Endodermal cell (in vitro differentiated cells): ENCODE measurements around the gene SRRM1. TPM values are rescaled to one million over a fixed set of nuclear protein-coding genes. Genes with fewer than 3 reads are reported as not detected.
"Not testable (repeated sequence)": the region's sequence is repeated elsewhere in the genome, so short reads cannot be mapped to it uniquely, and the experiment has no call there.

Source experiments
- DNase-seq: peaks from one replicate; pipeline ENCODE4 v3.0.0-alpha.2; 2017
- H3K27ac ChIP-seq: 2 replicates; pipeline ENCODE4 v1.5.1; 2013; ENCODE audit warnings: mild to moderate bottlenecking, low read depth, low read length, moderate library complexity
- H3K27me3 ChIP-seq: 2 replicates; pipeline ENCODE4 v1.6.1; 2013; ENCODE audit warnings: mild to moderate bottlenecking, low read length, moderate library complexity; ENCODE audit not compliant: insufficient read depth, control insufficient read depth, poor library complexity, severe bottlenecking
- H3K36me3 ChIP-seq: 2 replicates; pipeline ENCODE4 v1.7.0; 2013; ENCODE audit warnings: mild to moderate bottlenecking, low read length, moderate library complexity; ENCODE audit not compliant: control insufficient read depth, insufficient read depth
- H3K4me1 ChIP-seq: one replicate; pipeline ENCODE4 v1.7.0; 2013; ENCODE audit warnings: low read length; ENCODE audit not compliant: control insufficient read depth, insufficient read depth
- H3K4me3 ChIP-seq: 2 replicates; pipeline ENCODE4 v1.5.1; 2013; ENCODE audit warnings: mild to moderate bottlenecking, low read length, moderate library complexity
- H3K9ac ChIP-seq: 2 replicates; pipeline ENCODE4 v1.6.1; 2013; ENCODE audit warnings: mild to moderate bottlenecking, low read length, moderate library complexity; ENCODE audit not compliant: poor library complexity, severe bottlenecking; ENCODE audit errors: extremely low read depth
- H3K9me3 ChIP-seq: 2 replicates; pipeline ENCODE4 v1.6.1; 2013; ENCODE audit warnings: mild to moderate bottlenecking, low read length, moderate library complexity; ENCODE audit not compliant: control insufficient read depth
- H3K27ac Mint-ChIP-seq: 2 replicates; pipeline ENCODE4 v1.8.0; 2020; ENCODE audit warnings: mixed read lengths
- H3K27me3 Mint-ChIP-seq: 2 replicates; pipeline ENCODE4 v1.8.0; 2021; ENCODE audit warnings: mild to moderate bottlenecking, mixed read lengths; ENCODE audit not compliant: insufficient read depth
- H3K36me3 Mint-ChIP-seq: 2 replicates; pipeline ENCODE4 v1.8.0; 2020; ENCODE audit warnings: low read depth, mixed read lengths
- H3K4me1 Mint-ChIP-seq: 2 replicates; pipeline ENCODE4 v1.8.0; 2020; ENCODE audit warnings: mixed read lengths
- H3K4me3 Mint-ChIP-seq: 2 replicates; pipeline ENCODE4 v1.8.0; 2020; ENCODE audit warnings: mild to moderate bottlenecking, moderate library complexity, mixed read lengths
- H3K9me3 Mint-ChIP-seq: 2 replicates; pipeline ENCODE4 v1.8.0; 2020; ENCODE audit warnings: mild to moderate bottlenecking, mixed read lengths
- CTCF ChIP-seq: fragments of 200-600 bp; sonication (generic); conservative IDR thresholded peaks from 2 replicates; pipeline ENCODE4 v1.5.0; 2021; ENCODE audit warnings: antibody characterized with exemption, mild to moderate bottlenecking
- WGBS, 2 experiments: methylation state at CpG; one replicate each; pipeline versions ENCODE4 v1.1.5 to v1.1.7; 2013; ENCODE audit warnings: missing lambda C conversion rate in 2 of 2, mixed read lengths in 1 of 2; ENCODE audit not compliant: insufficient coverage in 1 of 2, insufficient read length in 1 of 2; 5-methylcytosine and 5-hydroxymethylcytosine counted together
- total RNA-seq, 2 donors: library from RNA; stranded (reverse); fragmentation: NEBNext Ultra II Directional in 1 of 2; extraction: Animal tissue kit (Norgen Biotek cat#: 25700) in 1 of 2; gene quantifications; 2 replicates in 1 of 2; 3 replicates in 1 of 2; pipeline ENCODE4 v1.2.1, GENCODE V29; 2021

SRRM1 gene
- total RNA-seq, 2 donors from 2014 or later, result 233 to 293 TPM

GRCh38 chr1:24721533-24721932 is 78.4 kb downstream of the SRRM1 start:
- Mint-ChIP-seq H3K27me3 (no peaks in the 10 kb centered on the region), H3K27ac (no peak overlapping the region), H3K4me1 (peaks cover 18% of the 10 kb centered on the region), H3K4me3 (no peak overlapping the region), H3K36me3 (no peaks in the 10 kb centered on the region), H3K9me3 (peaks cover 12% of the 10 kb centered on the region)
- no peaks in the 10 kb centered on the region for H3K27me3 ChIP-seq
- 89 to 100% methylated on average over 8 to 30 of the region's 31 CpGs for WGBS, 2 experiments
- H3K36me3 ChIP-seq, result no peaks in the 10 kb centered on the region
- no peak overlapping the region for H3K9ac ChIP-seq
- DNase-seq, result no peak
- no peak for TF ChIP-seq CTCF
- H3K27ac ChIP-seq, result no peak overlapping the region
- no peaks in the 10 kb centered on the region for H3K9me3 ChIP-seq
- no peak overlapping the region for H3K4me3 ChIP-seq
- H3K4me1 ChIP-seq, result peaks cover 5% of the 10 kb centered on the region

- H3K27me3 Mint-ChIP-seq, H3K36me3 Mint-ChIP-seq, H3K4me1 ChIP-seq, H3K4me3 Mint-ChIP-seq, DNase-seq, H3K9ac ChIP-seq, H3K36me3 ChIP-seq, H3K27ac ChIP-seq, H3K9me3 ChIP-seq, H3K4me3 ChIP-seq, H3K27ac Mint-ChIP-seq, H3K27me3 ChIP-seq: not testable (repeated sequence)
- Mint-ChIP-seq H3K4me1 (peaks cover 21% of the 10 kb centered on the region), H3K9me3 (peaks cover 12% of the 10 kb centered on the region)
- 87 to 95% methylated on average over 14 to 21 of the region's 21 CpGs for WGBS, 2 experiments
Measured at GRCh38 chr1:24722073-24723035, 79.3 kb downstream of the SRRM1 start.

Other genes with a start within 250 kb of the SRRM1 start
- gene STPG1, start 229.5 kb upstream of the SRRM1 start, total RNA-seq, result 10 to 100 TPM; 16.6 to 16.9 TPM
- gene NIPAL3, start 227.5 kb upstream of the SRRM1 start, total RNA-seq, result 1 to 10 TPM; 4.7 to 5.5 TPM
- gene RCAN3, start 140.5 kb upstream of the SRRM1 start, total RNA-seq, result 10 to 100 TPM; 31.9 to 36.8 TPM
- under 1 TPM; 0.15 to 0.42 TPM for gene NCMAP, start 87.2 kb upstream of the SRRM1 start, total RNA-seq
- 100 to 1,000 TPM; 119 to 146 TPM for gene CLIC4, start 102.1 kb downstream of the SRRM1 start, total RNA-seq